Peyer's patch (tissue), 4 donors: ENCODE results near the gene CYP26C1. TPM values are rescaled to one million over a fixed set of nuclear protein-coding genes. Genes with fewer than 3 reads are reported as not detected.

ENCODE experiments used
- DNase-seq, 3 donors: peaks; one replicate each; pipeline ENCODE4 v3.0.0-alpha.2; 2017 to 2019
- H3K27ac ChIP-seq, 4 donors: fragments of 200-600 bp; sonication (generic); one replicate each; pipeline ENCODE4 v1.5.1; 2016 to 2019
- H3K27me3 ChIP-seq, 2 donors: fragments of 200-600 bp; sonication (generic); one replicate each; pipeline ENCODE4 v1.5.1; 2019
- H3K36me3 ChIP-seq, 3 donors: fragments of 200-600 bp; sonication (generic); one replicate each; pipeline ENCODE4 v1.5.1; 2016 to 2019
- H3K4me1 ChIP-seq, 4 donors: fragments of 200-600 bp; sonication (generic); one replicate each; pipeline ENCODE4 v1.5.1; 2016 to 2019
- H3K4me3 ChIP-seq, 4 donors: fragments of 200-600 bp; sonication (generic); 1 replicate in 3 of 4; 2 replicates in 1 of 4; pipeline ENCODE4 v1.5.1; 2016 to 2019; ENCODE audit warnings: mild to moderate bottlenecking in 1 of 4
- H3K9me3 ChIP-seq, 4 donors: fragments of 200-600 bp; sonication (generic); one replicate each; pipeline ENCODE4 v1.5.1; 2016 to 2019; ENCODE audit warnings: mild to moderate bottlenecking in 1 of 4
- CTCF ChIP-seq, 6 experiments: fragments of 450-650 bp in 4 of 6; fragments of 200-600 bp in 2 of 6; sonication (generic) in 1 of 6; IDR thresholded peaks; one replicate each; pipeline ENCODE4 v1.5.1; 2017 to 2019; ENCODE audit warnings: antibody characterized with exemption in 6 of 6, mild to moderate bottlenecking in 3 of 6, moderate library complexity in 1 of 6
- POLR2A ChIP-seq, 2 donors: fragments of 450-650 bp; IDR thresholded peaks; one replicate each; pipeline ENCODE4 v1.5.1; 2017; ENCODE audit warnings: antibody characterized with exemption in 2 of 2, mild to moderate bottlenecking in 2 of 2, moderate library complexity in 2 of 2
- total RNA-seq, 4 donors: library from RNA; depleted of rRNA; stranded (reverse); fragments of >200 nt; gene quantifications; one replicate each; pipeline ENCODE4 v1.1.0, GENCODE V29; 2016

The CYP26C1 gene
- total RNA-seq, 4 donors from 2014 or later: not detected

DNA sequence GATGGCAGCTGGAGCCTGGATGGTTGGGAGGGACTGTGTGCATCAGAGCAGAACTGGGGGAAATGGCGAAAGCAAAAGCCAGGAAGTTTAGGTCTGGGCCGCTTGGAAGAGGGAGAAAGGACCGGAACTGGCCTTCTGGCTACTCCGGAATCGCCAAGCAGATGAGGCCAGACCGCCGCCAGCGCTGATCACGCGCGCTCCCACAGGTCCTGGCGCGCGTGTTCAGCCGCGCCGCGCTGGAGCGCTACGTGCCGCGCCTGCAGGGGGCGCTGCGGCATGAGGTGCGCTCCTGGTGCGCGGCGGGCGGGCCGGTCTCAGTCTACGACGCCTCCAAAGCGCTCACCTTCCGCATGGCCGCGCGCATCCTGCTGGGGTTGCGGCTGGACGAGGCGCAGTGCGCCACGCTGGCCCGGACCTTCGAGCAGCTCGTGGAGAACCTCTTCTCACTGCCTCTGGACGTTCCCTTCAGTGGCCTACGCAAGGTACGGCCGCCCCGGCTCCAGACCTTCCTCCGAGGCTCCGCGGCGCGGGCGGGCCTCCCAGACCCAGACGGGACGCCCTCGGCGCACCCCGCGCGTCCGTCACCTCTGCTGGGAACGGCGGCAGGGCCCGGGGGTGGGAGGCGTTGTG lies 2.0 kb downstream of the CYP26C1 start:
- DNase-seq: peak in 1 of 3 donors; percentile 65
- no peak overlapping the region for H3K27ac ChIP-seq
- H3K9me3 ChIP-seq: no peaks in the 10 kb centered on the region
- no peaks in the 10 kb centered on the region for H3K36me3 ChIP-seq
- peak overlapping the region in 3 of 4 donors; percentile 28 to 37 (median 29) for H3K4me3 ChIP-seq
- peaks cover 0 to 40% (median 7%) of the 10 kb centered on the region in 4 donors for H3K4me1 ChIP-seq
- TF ChIP-seq POLR2A (IDR thresholded peaks at IDR 0.05): no peak
- peak in 4 of 6 experiments; percentile 43 to 58 (median 53) for TF ChIP-seq CTCF (IDR thresholded peaks at IDR 0.05)
- H3K27me3 ChIP-seq: peaks cover 0 to 6% of the 10 kb centered on the region in 2 donors

GRCh38 chr10:93063144-93063976 lies 2.8 kb downstream of the CYP26C1 start:
- no peak for TF ChIP-seq CTCF (IDR thresholded peaks at IDR 0.05)
- TF ChIP-seq POLR2A (IDR thresholded peaks at IDR 0.05): no peak
- DNase-seq: no peak
- no peak overlapping the region for H3K27ac ChIP-seq
- no peaks in the 10 kb centered on the region for H3K36me3 ChIP-seq
- no peaks in the 10 kb centered on the region for H3K9me3 ChIP-seq
- H3K4me3 ChIP-seq: peak overlapping the region in 2 of 4 donors; percentile 28 to 37
- H3K4me1 ChIP-seq: peaks cover 0 to 43% (median 7%) of the 10 kb centered on the region in 4 donors
- H3K27me3 ChIP-seq: peaks cover 0 to 7% of the 10 kb centered on the region in 2 donors

DNA sequence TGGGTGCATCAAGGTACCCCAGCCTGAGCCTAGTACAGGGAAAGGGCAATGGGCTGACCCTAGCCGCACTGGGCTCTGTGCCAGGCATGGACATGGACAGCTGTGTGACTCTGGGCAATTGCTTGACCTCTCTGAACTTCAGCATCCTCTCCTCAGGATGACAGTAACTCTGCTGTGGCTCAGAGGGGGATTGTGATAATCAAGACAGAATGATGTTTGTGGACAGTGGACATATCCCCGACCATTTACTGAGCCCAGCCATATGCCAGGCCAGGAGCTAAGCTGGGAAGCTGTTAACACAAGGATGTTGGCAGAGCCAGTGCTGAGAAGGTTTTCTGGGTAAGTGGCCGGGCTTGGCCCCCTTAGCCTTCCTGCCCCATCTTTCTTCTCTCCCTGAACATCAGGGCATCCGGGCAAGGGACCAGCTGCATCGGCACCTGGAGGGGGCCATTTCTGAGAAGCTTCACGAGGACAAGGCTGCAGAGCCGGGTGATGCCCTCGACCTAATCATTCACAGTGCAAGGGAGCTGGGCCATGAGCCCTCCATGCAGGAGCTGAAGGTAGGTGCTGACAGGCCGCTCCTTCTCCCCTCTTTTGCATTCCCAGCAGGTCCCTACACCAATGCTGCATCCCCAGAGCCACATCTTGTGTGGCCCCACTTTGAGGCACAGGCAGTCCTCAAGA lies 3.5 kb downstream of the CYP26C1 start:
- TF ChIP-seq POLR2A (IDR thresholded peaks at IDR 0.05) (no peak), CTCF (IDR thresholded peaks at IDR 0.05) (no peak)
- Histone ChIP-seq H3K9me3 (no peaks in the 10 kb centered on the region), H3K27ac (no peak overlapping the region), H3K4me1 (peaks cover 0 to 48% (median 7%) of the 10 kb centered on the region in 4 donors), H3K27me3 (peaks cover 0 to 14% of the 10 kb centered on the region in 2 donors), H3K36me3 (no peaks in the 10 kb centered on the region), H3K4me3 (no peak overlapping the region)
- no peak for DNase-seq

DNA sequence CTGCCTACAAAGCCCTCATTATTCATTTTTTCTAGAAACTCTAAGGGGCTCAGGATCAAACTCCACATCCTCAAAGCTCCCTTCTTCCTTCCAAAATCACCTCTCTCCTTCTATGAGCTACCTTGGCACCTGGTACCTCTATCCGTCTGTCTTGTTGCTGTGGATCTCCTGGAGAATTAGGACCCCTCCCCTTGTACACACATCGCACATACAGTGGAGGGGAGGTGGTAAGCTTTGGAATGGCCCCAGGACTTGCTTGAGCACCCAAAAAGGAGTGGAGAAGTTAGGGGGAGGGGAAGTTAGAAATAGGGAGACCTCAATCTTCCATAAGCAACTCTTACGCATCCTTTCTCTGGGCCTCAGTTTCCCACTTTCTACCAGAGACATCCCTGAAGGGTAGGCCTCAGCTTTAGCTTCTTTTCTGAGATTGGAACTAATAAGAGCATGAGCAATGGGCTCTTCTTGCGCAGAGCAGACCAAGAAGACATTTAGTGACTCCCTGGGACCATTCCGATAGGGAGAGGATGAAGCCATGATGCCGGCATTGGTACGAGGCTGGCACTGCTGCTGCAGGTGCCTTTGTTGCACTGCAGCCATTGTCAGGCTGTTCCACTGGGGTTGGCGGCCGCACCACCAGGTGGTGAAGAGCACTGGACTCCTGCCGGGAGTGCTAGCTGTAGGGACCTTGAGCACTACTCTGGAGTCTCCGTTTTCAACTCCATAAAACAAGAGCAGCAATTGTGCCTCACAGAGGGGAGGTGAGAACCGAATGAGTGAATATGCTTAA lies 4.5 kb downstream of the CYP26C1 start:
- H3K9me3 ChIP-seq: no peaks in the 10 kb centered on the region
- TF ChIP-seq POLR2A (IDR thresholded peaks at IDR 0.05): no peak
- TF ChIP-seq CTCF (IDR thresholded peaks at IDR 0.05): no peak
- peaks cover 0 to 45% (median 7%) of the 10 kb centered on the region in 4 donors for H3K4me1 ChIP-seq
- peaks cover 0 to 14% of the 10 kb centered on the region in 2 donors for H3K27me3 ChIP-seq
- H3K4me3 ChIP-seq: no peak overlapping the region
- no peaks in the 10 kb centered on the region for H3K36me3 ChIP-seq
- no peak overlapping the region for H3K27ac ChIP-seq
- DNase-seq: no peak
